Measurements from ENCODE around the gene DCAF10.
"Not testable (repeated sequence)": the region's sequence is repeated elsewhere in the genome, so short reads cannot be mapped to it uniquely, and the experiment has no call there.

Gene DCAF10

DNA sequence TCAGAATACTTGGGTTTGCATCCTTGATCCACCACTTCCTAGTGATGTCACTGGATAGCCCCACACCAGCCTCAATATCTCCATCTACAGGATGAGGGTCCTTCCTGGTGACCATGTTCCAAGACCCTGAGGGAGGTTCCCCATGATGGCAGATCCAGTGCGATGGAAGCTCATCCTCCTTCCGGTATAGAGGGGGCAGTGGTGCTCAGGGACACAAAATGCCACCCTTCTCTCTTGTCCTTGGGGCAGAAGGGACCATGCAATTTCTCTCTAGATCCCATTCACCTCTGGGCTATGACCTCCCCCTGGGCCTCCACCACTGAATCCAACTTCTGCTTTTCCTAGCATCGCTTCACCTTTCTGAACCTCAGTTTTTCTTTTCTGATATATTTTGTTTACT is 108.7 kb downstream of the DCAF10 start:
- no peak for DNase-seq (ENCODE audit: low read depth)

DNA sequence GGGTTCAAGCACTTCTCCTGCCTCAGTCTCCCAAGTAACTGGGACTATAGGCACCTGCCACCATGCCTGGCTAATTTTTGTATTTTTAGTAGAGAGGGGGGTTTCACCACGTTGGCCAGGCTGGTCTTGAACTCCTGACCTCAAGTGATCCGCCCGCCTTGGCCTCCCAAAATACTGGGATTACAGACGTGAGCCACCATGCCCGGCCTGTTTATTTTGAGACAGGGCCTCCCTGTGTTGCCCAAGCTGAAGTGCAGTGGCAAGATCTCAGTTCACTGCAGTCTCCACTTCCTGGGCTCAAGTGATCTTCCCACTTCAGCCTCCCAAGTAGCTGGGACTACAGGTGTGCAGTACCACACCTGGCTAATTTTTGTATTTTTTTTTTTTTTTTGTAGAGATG is 109.2 kb downstream of the DCAF10 start:
- not testable (repeated sequence) for DNase-seq (ENCODE audit: low read depth)

DNA sequence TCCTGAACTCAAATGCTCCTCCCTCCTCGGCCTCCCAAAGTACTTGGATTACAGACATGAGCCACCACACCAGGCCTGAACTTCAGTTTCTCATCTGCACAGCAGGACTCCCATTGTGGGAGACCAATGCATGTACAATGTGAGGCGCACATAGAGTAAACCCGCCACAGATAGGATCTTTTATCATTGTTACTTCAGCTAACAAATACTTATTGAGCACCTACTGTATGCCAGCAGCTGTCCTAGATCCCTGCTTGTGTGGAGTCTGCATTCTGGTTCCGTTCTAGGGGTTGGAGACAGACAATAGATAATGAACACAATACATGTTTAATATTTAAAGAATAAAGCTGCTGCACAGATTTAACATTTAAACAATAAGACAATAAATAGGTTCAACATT is 109.7 kb downstream of the DCAF10 start:
- DNase-seq (ENCODE audit: low read depth): no peak

DNA sequence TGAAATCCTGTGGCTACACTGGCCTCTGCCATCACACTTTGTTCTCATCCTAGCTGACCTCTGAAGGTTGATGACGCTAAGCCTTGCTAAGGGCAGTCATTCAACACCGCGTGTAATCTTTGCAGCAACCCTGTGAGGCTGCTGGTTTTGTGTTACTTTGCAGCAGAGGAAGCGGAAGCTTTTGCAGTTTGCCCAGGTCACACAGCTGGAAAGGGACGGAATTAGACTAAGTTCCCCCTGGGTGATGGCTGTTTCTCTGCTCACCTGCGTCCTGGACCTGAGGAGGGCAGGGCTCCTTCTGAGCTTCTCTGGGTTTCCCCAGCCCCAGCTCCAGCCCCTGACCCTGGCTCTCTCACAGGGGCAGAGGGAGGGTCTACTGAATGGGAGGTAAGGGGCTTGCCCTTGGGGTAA is 110.7 kb downstream of the DCAF10 start:
- DNase-seq (ENCODE audit: low read depth): no peak

DNA sequence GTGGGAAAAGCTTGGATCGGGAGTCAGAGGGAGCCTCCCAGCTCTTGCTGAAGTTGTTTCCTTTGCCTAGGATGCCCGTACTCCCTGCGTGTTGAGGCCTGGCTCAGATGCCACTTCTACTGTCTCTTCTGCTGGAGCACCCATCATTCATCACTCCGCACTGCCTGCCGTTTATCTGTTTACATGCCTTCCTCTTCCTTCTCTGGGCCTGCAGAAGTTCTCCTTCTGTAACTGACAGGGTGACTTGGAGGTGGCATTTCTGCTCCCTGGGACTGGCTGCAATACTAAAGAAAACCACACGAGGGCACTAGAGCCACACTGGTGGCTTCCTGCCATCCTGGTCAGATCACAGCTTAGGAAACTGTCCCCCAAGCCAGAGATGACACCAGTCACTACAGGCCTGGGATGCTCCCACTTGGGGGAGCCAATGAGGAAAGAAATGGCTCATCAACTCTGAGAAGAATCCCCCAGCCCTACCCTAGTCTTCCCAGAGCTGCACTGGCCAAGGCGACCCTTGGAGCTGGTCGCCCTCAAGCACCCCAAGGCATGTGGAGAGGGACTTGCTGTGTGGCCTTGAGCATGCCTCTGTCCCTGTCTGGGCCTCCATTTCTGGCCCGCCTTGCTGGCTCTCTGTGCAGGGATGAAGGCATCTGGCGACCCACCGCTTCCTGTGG is 113.0 kb downstream of the DCAF10 start:
- peak; percentile 63 for DNase-seq (ENCODE audit: low read depth)

DNA sequence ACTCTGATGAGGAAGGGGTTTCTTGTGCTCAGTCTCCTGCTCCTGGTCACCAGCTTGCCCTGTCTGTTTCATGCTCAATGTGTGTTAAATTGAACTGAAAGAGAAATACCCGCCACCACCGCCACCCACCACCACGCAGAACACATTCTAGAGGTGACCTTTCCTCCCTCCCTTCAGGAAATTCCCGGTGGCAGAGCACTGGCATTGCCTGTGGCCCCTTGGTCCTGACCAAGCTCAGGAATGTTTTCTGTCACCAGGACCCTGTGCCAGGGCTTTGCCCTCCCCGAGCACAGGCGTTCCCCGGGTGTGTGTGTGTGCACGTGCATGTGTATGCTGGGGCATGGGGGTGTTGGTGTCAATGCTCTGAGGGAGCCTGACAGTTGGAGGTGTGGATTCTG is 113.6 kb downstream of the DCAF10 start:
- DNase-seq (ENCODE audit: low read depth): no peak

DNA sequence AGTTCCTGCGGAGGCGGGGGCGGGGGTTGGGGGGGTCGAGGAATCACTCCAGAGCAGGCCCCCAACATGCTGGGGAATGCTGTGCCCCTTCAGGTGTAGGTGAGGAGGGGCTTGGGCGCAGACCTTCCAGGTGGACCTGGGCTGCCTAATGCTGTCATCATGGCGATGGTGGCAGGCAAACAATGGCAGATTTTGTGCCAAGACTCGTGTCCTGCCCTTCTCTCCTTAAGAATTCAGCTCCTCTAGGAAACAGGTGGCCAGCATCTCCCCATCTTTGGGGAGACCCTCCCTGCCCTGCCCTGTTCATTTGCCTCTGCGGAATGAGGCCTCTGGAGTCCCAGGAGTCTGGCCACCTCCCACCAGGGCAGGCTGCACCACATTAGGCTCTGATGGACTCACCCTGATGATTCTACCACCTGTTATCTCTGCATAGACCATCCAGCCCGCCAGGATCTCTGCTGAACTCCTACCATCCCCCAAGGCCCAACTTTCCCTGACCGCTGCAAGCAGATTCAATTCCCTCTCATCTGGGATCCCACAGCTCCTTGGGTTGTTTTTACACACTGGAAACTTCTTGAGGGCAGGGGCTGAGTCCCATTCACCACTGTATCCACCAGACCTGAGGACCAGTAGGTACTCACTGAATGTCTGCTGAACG is 114.2 kb downstream of the DCAF10 start:
- no peak for DNase-seq (ENCODE audit: low read depth)

DNA sequence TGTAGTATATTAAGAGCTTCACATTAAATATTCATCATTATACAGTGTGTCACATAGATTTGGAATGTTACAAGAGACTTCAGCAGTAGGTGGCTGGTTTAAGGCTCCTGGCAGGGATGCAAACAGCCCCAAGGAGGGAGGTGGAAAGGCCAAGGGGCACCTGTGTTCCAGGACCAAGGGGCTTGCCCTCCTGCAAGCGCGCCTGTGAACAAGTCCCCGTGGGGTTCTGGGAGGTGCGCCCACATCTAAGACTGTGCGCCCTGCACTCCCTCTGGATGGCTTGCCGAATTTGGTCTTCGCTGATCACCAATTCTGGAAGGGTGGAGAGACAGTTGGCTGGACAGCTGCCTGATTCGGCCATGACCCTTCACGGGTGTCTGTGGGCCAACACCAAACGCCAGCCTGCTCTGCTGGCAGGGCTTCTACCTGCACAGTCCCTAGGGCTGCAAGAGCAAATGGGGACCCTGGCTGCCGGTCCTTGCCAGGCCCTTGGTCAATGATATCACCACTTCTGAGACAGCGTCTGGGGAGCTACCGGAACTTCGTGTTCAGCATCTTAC is 115.4 kb downstream of the DCAF10 start:
- DNase-seq (ENCODE audit: low read depth): no peak

DNA sequence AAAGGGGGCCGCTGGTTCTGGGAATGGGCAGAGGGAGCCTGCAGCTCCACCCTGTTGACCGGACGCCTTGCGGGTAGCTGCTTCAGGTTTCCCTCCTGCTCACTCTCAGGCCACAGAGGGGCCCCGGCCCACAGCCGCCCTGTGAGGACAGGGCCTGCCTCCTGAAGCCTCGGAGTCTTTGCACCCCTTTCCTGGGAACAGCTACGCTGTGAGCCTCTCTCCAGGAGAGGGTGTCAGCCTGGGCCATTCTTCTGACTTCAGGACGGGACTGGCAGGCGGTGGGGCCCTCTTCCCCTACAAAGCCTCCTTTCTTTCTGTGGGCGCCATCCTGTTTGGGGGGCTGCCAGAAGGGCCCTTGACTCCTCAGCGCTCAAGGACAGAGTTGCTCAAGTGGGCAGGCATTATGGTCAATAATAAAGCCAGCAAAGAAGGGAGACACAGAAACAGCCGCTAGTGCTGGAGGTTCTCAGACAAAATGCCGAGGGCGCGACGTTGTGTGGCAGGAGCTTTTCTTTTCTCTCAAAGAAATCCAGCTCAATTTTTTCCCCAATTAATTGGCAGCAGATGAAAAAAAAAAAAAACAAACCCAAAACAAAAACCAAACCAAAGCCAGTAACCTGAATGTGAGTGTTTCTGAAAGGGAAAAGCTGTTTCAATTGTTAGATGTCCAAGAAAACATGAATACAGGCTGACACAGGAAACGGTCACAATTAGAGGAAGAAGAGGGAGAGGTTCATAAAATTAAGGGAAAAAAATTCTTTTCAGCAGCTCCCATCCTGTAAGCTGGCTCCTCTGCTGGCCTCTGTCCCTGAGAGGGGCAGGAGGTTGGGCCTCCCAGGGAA is 116.1 kb downstream of the DCAF10 start:
- no peak for DNase-seq (ENCODE audit: low read depth)

Data from stimulated activated CD4-positive, alpha-beta T cell treated with anti-CD3 and anti-CD28 coated beads, Interleukin-2, amount 100 ng/mL, for 4 hours (primary cell).